K562 (cell line): ENCODE measurements around the gene GLE1. TPM values are rescaled to one million over a fixed set of nuclear protein-coding genes. Genes with fewer than 3 reads are reported as not detected.

Experiments
- BRD9 ChIP-seq: fragments of 450-650 bp; IDR thresholded peaks from 2 replicates; pipeline ENCODE4 v1.6.1; 2018; ENCODE audit warnings: low read depth; ENCODE audit not compliant: partially characterized antibody
- CHD7 ChIP-seq: fragments of 200-600 bp; sonication (generic); IDR thresholded peaks from one replicate; pipeline ENCODE4 v1.6.1; 2012; ENCODE audit warnings: mild to moderate bottlenecking, low read depth, low read length, inconsistent platforms
- JUN ChIP-seq, 2 experiments: sonication (generic) in 1 of 2; formaldehyde crosslinking in 1 of 2; IDR thresholded peaks; 2 replicates each; pipeline versions ENCODE4 v1.6.1 to v1.8.0; 2012 to 2022; ENCODE audit warnings: borderline replicate concordance in 2 of 2, mild to moderate bottlenecking in 2 of 2, improper control_type of control experiment in 1 of 2, low read depth in 1 of 2, low read length in 1 of 2, missing genetic modification reagents in 1 of 2
- NBN ChIP-seq: fragments of 450-650 bp; IDR thresholded peaks from 2 replicates; pipeline ENCODE4 v1.6.1; 2016; ENCODE audit warnings: low read depth, mild to moderate bottlenecking
- NELFE ChIP-seq: IDR thresholded peaks from 2 replicates; pipeline ENCODE4 v1.6.1; 2011; ENCODE audit warnings: mild to moderate bottlenecking; ENCODE audit not compliant: insufficient read depth, insufficient read length
- PPARD ChIP-seq: fragments of 250-450 bp; sonication (Bioruptor Pico); IDR thresholded peaks from 2 replicates; pipeline ENCODE4 v1.8.0; 2022; ENCODE audit warnings: inconsistent platforms, mild to moderate bottlenecking, moderate library complexity
- RBM39 ChIP-seq: fragments of 200-400 bp; formaldehyde crosslinking; optimal IDR thresholded peaks from 2 replicates; pipeline ENCODE3; 2018; ENCODE audit warnings: low read depth, low read length
- TAF1 ChIP-seq: IDR thresholded peaks from 2 replicates; pipeline ENCODE4 v1.6.1; 2011; ENCODE audit warnings: mild to moderate bottlenecking, low read length, moderate library complexity; ENCODE audit not compliant: insufficient read depth, control insufficient read depth, severe bottlenecking; ENCODE audit errors: extremely low read depth
- TRIM24 ChIP-seq, 2 experiments: fragments of 450-650 bp; IDR thresholded peaks; 2 replicates each; pipeline ENCODE4 v1.6.1; 2016
- WHSC1 ChIP-seq: IDR thresholded peaks from one replicate; pipeline ENCODE4 v1.6.1; 2012; ENCODE audit warnings: low read length, control low read depth, inconsistent platforms
- ZBTB2 ChIP-seq: fragments of 450-650 bp; IDR thresholded peaks from 2 replicates; pipeline ENCODE4 v1.6.1; 2016; ENCODE audit warnings: antibody characterized with exemption
- ZBTB7A ChIP-seq: IDR thresholded peaks from 2 replicates; pipeline ENCODE4 v1.6.1; 2011; ENCODE audit warnings: low read depth, mild to moderate bottlenecking, low read length, moderate library complexity, borderline replicate concordance; ENCODE audit not compliant: control insufficient read depth
- polyA plus RNA-seq, 8 experiments: library from polyadenylated mRNA; depleted of rRNA in 4 of 8; stranded (reverse) in 5 of 8; unstranded in 3 of 8; fragments of >200 nt; fragmentation: Nextera tagmentation in 2 of 8; fragmentation: Illumina TruSeq in 1 of 8; extraction: Ambion mirVana in 2 of 8; extraction: Trizol in 1 of 8; gene quantifications; 2 replicates each; pipeline versions ENCODE4 v1.2.1 to v1.2.3, GENCODE V29; 2011 to 2014; ENCODE audit warnings: inconsistent platforms in 1 of 8, missing spikeins in 1 of 8
- total RNA-seq, 7 experiments: library from RNA; depleted of rRNA in 6 of 7; stranded (reverse); fragments of >200 nt in 6 of 7; fragmentation: Illumina TruSeq in 2 of 7; extraction: Trizol in 2 of 7; gene quantifications; 2 replicates each; pipeline versions ENCODE4 v1.2.1 to v1.2.3, GENCODE V29; 2011 to 2021; ENCODE audit warnings: low replicate concordance in 1 of 7

Gene GLE1
- total and polyA plus RNA-seq, 9 of the 15 experiments (the other 6 are each of a cell fraction or from before 2014, with no cell fraction given): 15.9 to 44.8 (median 37.6) TPM

GRCh38 chr9:128455849-128456612 is 48.5 kb upstream of the GLE1 start, which contains the start of gene ODF2 (continued):
- TF ChIP-seq JUN (IDR thresholded peaks at IDR 0.05; ENCODE audit: borderline replicate concordance, low read depth, low read length) (0 out of 2 replicates have a peak, but pooled peaks have one; percentile 35), JUN (CRISPR knock-in tag; IDR thresholded peaks at IDR 0.05; ENCODE audit: borderline replicate concordance) (no peak), ZBTB2 (no peak), TRIM24 (IDR thresholded peaks at IDR 0.05) (no peak), RBM39 (no peak), BRD9 (no peak), ZBTB7A (peak; percentile 56; the same call in 1 of the 2 replicates), PPARD (CRISPR knock-in tag) (no peak), NBN (no peak), TAF1 (peak; percentile 80), CHD7 (no peak), WHSC1 (no peak), NELFE (no peak)
